HEK293 (cell line): Measurements from ENCODE around the gene LDLRAD4.

ENCODE experiments used
- BCL11B ChIP-seq: fragments of 450-650 bp; formaldehyde crosslinking; IDR thresholded peaks from 2 replicates; pipeline ENCODE4 v1.5.1; 2016; ENCODE audit warnings: low read depth, missing biosample characterization, missing genetic modification characterization
- MYNN ChIP-seq: fragments of 450-650 bp; formaldehyde crosslinking; IDR thresholded peaks from 2 replicates; pipeline ENCODE4 v1.5.1; 2016; ENCODE audit warnings: missing biosample characterization, missing genetic modification characterization, borderline replicate concordance
- PBX3 ChIP-seq: sonication (generic); formaldehyde crosslinking; IDR thresholded peaks from 2 replicates; pipeline ENCODE4 v1.8.1; 2022; ENCODE audit warnings: mild to moderate bottlenecking, moderate library complexity, missing genetic modification reagents
- REST ChIP-seq: fragments of 450-650 bp; formaldehyde crosslinking; IDR thresholded peaks from 2 replicates; pipeline ENCODE4 v1.5.1; 2016; ENCODE audit warnings: missing biosample characterization, missing genetic modification characterization
- ZFP3 ChIP-seq: fragments of 450-650 bp; formaldehyde crosslinking; IDR thresholded peaks from 2 replicates; pipeline ENCODE4 v1.5.1; 2016; ENCODE audit warnings: low read depth, missing biosample characterization, missing genetic modification characterization
- ZFP37 ChIP-seq: fragments of 450-650 bp; formaldehyde crosslinking; IDR thresholded peaks from 2 replicates; pipeline ENCODE4 v1.5.1; 2016; ENCODE audit warnings: missing biosample characterization, missing genetic modification characterization
- ZNF221 ChIP-seq: fragments of 450-650 bp; formaldehyde crosslinking; IDR thresholded peaks from 2 replicates; pipeline ENCODE4 v1.5.1; 2017; ENCODE audit warnings: missing biosample characterization, missing genetic modification characterization, borderline replicate concordance
- ZNF274 ChIP-seq, 2 experiments: fragments of 200-500 bp in 1 of 2; fragments of 450-650 bp in 1 of 2; sonication (Bioruptor generic) in 1 of 2; formaldehyde crosslinking in 1 of 2; IDR thresholded peaks; 2 replicates each; pipeline versions ENCODE4 v1.5.1 to v1.6.1; 2014 to 2016; ENCODE audit warnings: borderline replicate concordance in 1 of 2, inconsistent platforms in 1 of 2, low read length in 1 of 2, missing biosample characterization in 1 of 2, missing genetic modification characterization in 1 of 2
- ZNF391 ChIP-seq: fragments of 450-650 bp; formaldehyde crosslinking; IDR thresholded peaks from 2 replicates; pipeline ENCODE4 v1.5.1; 2016; ENCODE audit warnings: low read depth, missing biosample characterization, missing genetic modification characterization, borderline replicate concordance
- ZNF394 ChIP-seq: fragments of 450-650 bp; formaldehyde crosslinking; IDR thresholded peaks from 2 replicates; pipeline ENCODE4 v1.5.1; 2016; ENCODE audit warnings: missing biosample characterization, missing genetic modification characterization, mild to moderate bottlenecking, moderate library complexity, borderline replicate concordance
- ZNF677 ChIP-seq: fragments of 450-650 bp; IDR thresholded peaks from 2 replicates; pipeline ENCODE4 v1.5.0; 2018; ENCODE audit warnings: missing biosample characterization, mild to moderate bottlenecking, missing genetic modification characterization, moderate library complexity
- ZNF791 ChIP-seq: fragments of 450-650 bp; formaldehyde crosslinking; IDR thresholded peaks from 2 replicates; pipeline ENCODE4 v1.5.1; 2016; ENCODE audit warnings: missing biosample characterization, missing genetic modification characterization
- TF ChIP-seq, protein P1 (sequence below): fragments of 450-650 bp; formaldehyde crosslinking; IDR thresholded peaks from 2 replicates; pipeline ENCODE4 v1.5.1; 2016; ENCODE audit warnings: missing biosample characterization, missing genetic modification characterization
- TF ChIP-seq, protein P2 (sequence below): fragments of 450-650 bp; formaldehyde crosslinking; IDR thresholded peaks from 2 replicates; pipeline ENCODE4 v1.5.1; 2017; ENCODE audit warnings: missing biosample characterization, missing genetic modification characterization

DNA sequence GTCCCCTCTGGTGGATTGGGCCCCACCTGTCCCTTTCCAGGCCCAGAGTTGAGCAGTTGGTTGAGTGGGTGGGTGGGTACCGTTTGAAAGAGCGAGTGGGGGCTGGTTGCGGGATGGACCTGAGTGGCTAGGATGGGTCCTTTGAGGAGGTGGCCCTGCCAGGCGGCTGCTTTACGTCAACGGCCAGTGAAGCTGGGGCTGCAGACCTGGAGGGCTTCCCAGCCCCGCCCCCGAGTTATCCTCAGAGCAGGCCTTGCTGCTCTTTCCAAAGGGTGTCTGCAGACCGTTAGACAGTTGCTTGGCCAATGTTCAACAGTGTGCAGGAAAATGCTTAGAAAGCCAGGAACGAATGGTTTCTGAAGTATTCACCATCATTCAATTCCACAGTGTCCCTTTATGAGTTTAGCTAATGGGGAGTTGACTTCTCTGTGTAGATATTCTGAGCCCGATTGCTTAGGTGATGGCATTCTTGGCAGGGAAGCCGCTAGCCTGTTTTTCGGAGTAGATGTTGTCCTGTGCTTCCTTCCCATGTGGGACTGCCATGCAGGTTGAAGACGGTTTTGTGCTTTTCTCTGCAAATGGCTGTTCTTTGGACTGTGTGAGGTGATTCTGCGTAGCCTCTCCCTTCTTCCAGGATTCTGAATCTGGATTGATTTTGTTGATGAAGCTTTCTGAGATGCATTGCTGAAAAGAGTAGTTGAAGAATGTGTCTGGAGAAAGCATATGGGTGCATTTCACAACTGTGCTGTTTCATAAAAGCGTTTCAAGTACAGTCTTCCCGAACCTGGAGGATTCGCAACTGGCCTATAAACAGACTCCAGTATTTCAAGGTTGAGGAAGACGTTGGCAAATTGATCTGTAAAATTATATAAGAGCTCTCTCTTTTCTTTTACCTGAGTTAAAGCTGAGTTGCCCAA, 45.8 kb downstream of the LDLRAD4 start:
- TF ChIP-seq, protein P1, sequence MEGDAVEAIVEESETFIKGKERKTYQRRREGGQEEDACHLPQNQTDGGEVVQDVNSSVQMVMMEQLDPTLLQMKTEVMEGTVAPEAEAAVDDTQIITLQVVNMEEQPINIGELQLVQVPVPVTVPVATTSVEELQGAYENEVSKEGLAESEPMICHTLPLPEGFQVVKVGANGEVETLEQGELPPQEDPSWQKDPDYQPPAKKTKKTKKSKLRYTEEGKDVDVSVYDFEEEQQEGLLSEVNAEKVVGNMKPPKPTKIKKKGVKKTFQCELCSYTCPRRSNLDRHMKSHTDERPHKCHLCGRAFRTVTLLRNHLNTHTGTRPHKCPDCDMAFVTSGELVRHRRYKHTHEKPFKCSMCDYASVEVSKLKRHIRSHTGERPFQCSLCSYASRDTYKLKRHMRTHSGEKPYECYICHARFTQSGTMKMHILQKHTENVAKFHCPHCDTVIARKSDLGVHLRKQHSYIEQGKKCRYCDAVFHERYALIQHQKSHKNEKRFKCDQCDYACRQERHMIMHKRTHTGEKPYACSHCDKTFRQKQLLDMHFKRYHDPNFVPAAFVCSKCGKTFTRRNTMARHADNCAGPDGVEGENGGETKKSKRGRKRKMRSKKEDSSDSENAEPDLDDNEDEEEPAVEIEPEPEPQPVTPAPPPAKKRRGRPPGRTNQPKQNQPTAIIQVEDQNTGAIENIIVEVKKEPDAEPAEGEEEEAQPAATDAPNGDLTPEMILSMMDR, result no peak
- no peak for TF ChIP-seq MYNN
- TF ChIP-seq ZNF221 (tag by site-specific recombination), result no peak
- no peak for TF ChIP-seq REST (tag by site-specific recombination)
- no peak for TF ChIP-seq BCL11B (tag by site-specific recombination)
- no peak for TF ChIP-seq ZFP37
- TF ChIP-seq ZFP3, result no peak
- no peak for TF ChIP-seq ZNF391 (tag by site-specific recombination)
- no peak for TF ChIP-seq ZNF677 (tag by site-specific recombination)
- TF ChIP-seq, protein P2, sequence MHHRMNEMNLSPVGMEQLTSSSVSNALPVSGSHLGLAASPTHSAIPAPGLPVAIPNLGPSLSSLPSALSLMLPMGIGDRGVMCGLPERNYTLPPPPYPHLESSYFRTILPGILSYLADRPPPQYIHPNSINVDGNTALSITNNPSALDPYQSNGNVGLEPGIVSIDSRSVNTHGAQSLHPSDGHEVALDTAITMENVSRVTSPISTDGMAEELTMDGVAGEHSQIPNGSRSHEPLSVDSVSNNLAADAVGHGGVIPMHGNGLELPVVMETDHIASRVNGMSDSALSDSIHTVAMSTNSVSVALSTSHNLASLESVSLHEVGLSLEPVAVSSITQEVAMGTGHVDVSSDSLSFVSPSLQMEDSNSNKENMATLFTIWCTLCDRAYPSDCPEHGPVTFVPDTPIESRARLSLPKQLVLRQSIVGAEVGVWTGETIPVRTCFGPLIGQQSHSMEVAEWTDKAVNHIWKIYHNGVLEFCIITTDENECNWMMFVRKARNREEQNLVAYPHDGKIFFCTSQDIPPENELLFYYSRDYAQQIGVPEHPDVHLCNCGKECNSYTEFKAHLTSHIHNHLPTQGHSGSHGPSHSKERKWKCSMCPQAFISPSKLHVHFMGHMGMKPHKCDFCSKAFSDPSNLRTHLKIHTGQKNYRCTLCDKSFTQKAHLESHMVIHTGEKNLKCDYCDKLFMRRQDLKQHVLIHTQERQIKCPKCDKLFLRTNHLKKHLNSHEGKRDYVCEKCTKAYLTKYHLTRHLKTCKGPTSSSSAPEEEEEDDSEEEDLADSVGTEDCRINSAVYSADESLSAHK (tag by site-specific recombination), result no peak
- no peak for TF ChIP-seq PBX3 (CRISPR knock-in tag)
- no peak for TF ChIP-seq ZNF394 (tag by site-specific recombination)
- TF ChIP-seq ZNF274 (IDR thresholded peaks at IDR 0.05; ENCODE audit: low read length), result no peak
- no peak for TF ChIP-seq ZNF274 (tag by site-specific recombination; IDR thresholded peaks at IDR 0.05; ENCODE audit: borderline replicate concordance)
- TF ChIP-seq ZNF791, result no peak
